CD4-positive, alpha-beta memory T cell (primary cell): ENCODE results near the gene RPRD2. TPM values are rescaled to one million over a fixed set of nuclear protein-coding genes. Genes with fewer than 3 reads are reported as not detected.

Source experiments
- CTCF ChIA-PET: fragments of 350-600 bp; sonication (Branson Sonifier 250); formaldehyde crosslinking; loops from one replicate; lab custom pipeline; 2021; ENCODE audit warnings: inconsistent platforms; ENCODE audit not compliant: partially characterized antibody; lab: Charles Lee
- POLR2A ChIA-PET: fragments of 350-600 bp; sonication (Branson Sonifier 250); formaldehyde crosslinking; loops from one replicate; lab custom pipeline; 2021; ENCODE audit not compliant: partially characterized antibody; lab: Charles Lee
- DNase-seq, 5 donors: peaks; one replicate each; pipeline versions ENCODE4 v3.0.0 to v3.0.0-alpha.2; 2020 to 2022; ENCODE audit warnings: mixed read lengths in 1 of 5
- H3K27ac ChIP-seq: one replicate; pipeline ENCODE4 v1.7.0; 2013; ENCODE audit warnings: low read depth, low read length
- H3K27me3 ChIP-seq: 2 replicates; pipeline ENCODE4 v1.7.0; 2013; ENCODE audit warnings: mild to moderate bottlenecking, low read length, moderate library complexity; ENCODE audit not compliant: insufficient read depth
- H3K36me3 ChIP-seq: 2 replicates; pipeline ENCODE4 v1.7.0; 2013; ENCODE audit warnings: mild to moderate bottlenecking, low read length, moderate library complexity; ENCODE audit not compliant: insufficient read depth
- H3K4me1 ChIP-seq: 2 replicates; pipeline ENCODE4 v1.7.0; 2013; ENCODE audit warnings: mild to moderate bottlenecking, low read length, moderate library complexity; ENCODE audit not compliant: insufficient read depth
- H3K4me3 ChIP-seq, 2 donors: one replicate each; pipeline ENCODE4 v1.7.0; 2013; ENCODE audit warnings: low read length in 2 of 2, mild to moderate bottlenecking in 1 of 2
- H3K9me3 ChIP-seq, 2 donors: one replicate each; pipeline ENCODE4 v1.7.0; 2013; ENCODE audit warnings: low read length in 2 of 2, control low read depth in 1 of 2; ENCODE audit not compliant: control insufficient read depth in 1 of 2
- H3K27ac Mint-ChIP-seq, 7 donors: one replicate each; pipeline ENCODE4 v1.8.0; 2020 to 2021; ENCODE audit warnings: mixed read lengths in 7 of 7, mild to moderate bottlenecking in 6 of 7, inconsistent platforms in 3 of 7, moderate library complexity in 3 of 7
- H3K27me3 Mint-ChIP-seq, 2 donors: one replicate each; pipeline ENCODE4 v1.8.0; 2020 to 2021; ENCODE audit warnings: mixed read lengths in 2 of 2
- H3K36me3 Mint-ChIP-seq, 2 donors: one replicate each; pipeline ENCODE4 v1.8.0; 2020 to 2021; ENCODE audit warnings: mixed read lengths in 2 of 2, inconsistent platforms in 1 of 2, mild to moderate bottlenecking in 1 of 2
- H3K4me1 Mint-ChIP-seq, 4 donors: one replicate each; pipeline ENCODE4 v1.8.0; 2020 to 2021; ENCODE audit warnings: mixed read lengths in 4 of 4, mild to moderate bottlenecking in 1 of 4
- H3K4me3 Mint-ChIP-seq, 8 donors: one replicate each; pipeline ENCODE4 v1.8.0; 2020 to 2021; ENCODE audit warnings: mixed read lengths in 8 of 8, mild to moderate bottlenecking in 7 of 8, moderate library complexity in 6 of 8, inconsistent platforms in 3 of 8
- H3K9me3 Mint-ChIP-seq, 8 donors: one replicate each; pipeline ENCODE4 v1.8.0; 2020 to 2021; ENCODE audit warnings: mixed read lengths in 8 of 8, mild to moderate bottlenecking in 5 of 8, inconsistent platforms in 3 of 8, moderate library complexity in 1 of 8
- intact Hi-C: fragments of 100-400 bp; cut with micrococcal nuclease; formaldehyde crosslinking; loops from one replicate; pipeline ENCODE4 v1.15.1; 2023
- polyA plus RNA-seq, 2 donors: library from polyadenylated mRNA; unstranded; fragments of 300-500 nt; fragmentation: Illumina TruSeq; gene quantifications; one replicate each; pipeline ENCODE4 v1.2.3, GENCODE V29; 2021
- total RNA-seq, 2 experiments: library from RNA; stranded (reverse); gene quantifications; one replicate each; pipeline ENCODE4 v1.2.3, GENCODE V29; 2021

Gene RPRD2
- total and polyA plus RNA-seq, 4 experiments from 2014 or later = 10.1 to 61.0 (median 48.6) TPM

DNA sequence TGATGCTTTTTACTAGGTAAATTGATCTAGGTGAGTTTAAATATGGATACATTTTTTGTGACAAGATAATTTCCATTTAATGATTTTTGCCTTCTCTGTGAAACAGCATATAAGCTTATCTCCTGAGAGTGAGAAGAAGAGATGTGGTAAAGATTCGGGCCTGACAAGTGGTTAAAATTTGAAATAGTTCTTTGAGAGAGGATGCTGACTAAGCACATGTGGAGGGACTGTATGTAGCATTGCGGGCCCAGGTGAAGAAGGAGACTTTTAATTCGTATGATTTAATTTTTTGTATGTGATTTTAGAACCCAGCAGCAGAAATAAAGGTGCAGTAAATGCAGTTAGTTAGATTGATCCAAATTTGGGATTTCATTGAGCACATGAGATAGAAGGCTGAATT, 51.9 kb downstream of the RPRD2 start:
- no peaks in the 10 kb centered on the region for H3K27me3 Mint-ChIP-seq
- H3K36me3 ChIP-seq = peaks cover 7% of the 10 kb centered on the region
- no peaks in the 10 kb centered on the region for H3K9me3 ChIP-seq
- no peak overlapping the region for H3K27ac ChIP-seq
- H3K27me3 ChIP-seq = no peaks in the 10 kb centered on the region
- peaks cover 13% of the 10 kb centered on the region for H3K4me1 ChIP-seq
- no peak for DNase-seq
- H3K36me3 Mint-ChIP-seq = peaks cover 8 to 35% of the 10 kb centered on the region in 2 donors
- no peak overlapping the region for H3K4me3 ChIP-seq
- CTCF ChIA-PET = no interaction called here
- intact Hi-C loops = no loop called here
- H3K27ac Mint-ChIP-seq = peak overlapping the region in 4 of 7 donors; percentile 11 to 88 (median 40)
- POLR2A ChIA-PET = no interaction called here
- peaks cover 21 to 57% (median 39%) of the 10 kb centered on the region in 4 donors for H3K4me1 Mint-ChIP-seq
- no peak overlapping the region for H3K4me3 Mint-ChIP-seq
- peaks cover 0 to 2% (median 0%) of the 10 kb centered on the region in 8 donors for H3K9me3 Mint-ChIP-seq

DNA sequence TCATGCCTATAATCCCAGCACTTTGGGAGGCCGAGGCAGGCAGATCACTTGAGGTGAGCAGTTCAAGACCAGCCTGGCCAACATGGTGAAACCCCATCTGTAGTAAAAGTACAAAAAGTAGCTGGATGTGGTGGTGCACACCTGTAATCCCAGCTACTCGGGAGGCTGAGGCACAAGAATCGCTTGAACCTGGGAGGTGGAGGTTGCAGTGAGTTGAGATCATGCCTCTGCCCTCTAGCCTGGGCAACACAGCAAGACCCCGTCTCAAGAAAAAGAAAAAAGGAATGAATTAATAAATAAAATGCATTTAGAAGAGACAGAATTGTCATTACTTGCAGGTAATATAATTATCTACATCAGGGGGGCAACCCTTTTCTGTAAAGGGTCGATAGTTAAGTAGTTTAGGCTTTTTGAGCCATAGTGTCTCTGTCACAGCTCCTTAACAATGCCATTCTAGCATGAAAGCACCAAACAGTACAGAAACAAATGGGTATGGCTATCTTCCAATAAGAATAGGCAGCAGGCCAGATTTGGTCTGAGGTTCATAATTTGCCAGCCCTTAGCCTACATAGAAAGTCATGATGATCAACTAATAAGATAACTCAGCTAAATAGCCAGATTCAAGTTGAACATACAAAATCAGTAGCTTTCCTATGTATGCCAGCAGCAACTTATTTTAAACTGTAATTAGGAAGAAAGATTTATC, 56.8 kb downstream of the RPRD2 start:
- H3K36me3 Mint-ChIP-seq = peaks cover 11 to 39% of the 10 kb centered on the region in 2 donors
- peak overlapping the region in 1 of 7 donors; percentile 18 for H3K27ac Mint-ChIP-seq
- Histone ChIP-seq H3K27me3 (no peaks in the 10 kb centered on the region), H3K27ac (no peak overlapping the region), H3K9me3 (no peaks in the 10 kb centered on the region), H3K4me3 (no peak overlapping the region), H3K4me1 (peaks cover 2% of the 10 kb centered on the region), H3K36me3 (peaks cover 9% of the 10 kb centered on the region)
- no peak for DNase-seq
- POLR2A ChIA-PET = no interaction called here
- intact Hi-C loops = loop anchor here (5.0 kb wide), 1 partner anchor 58 kb away; the partner anchor contains the start of gene RPRD2
- peaks cover 0 to 2% (median 0%) of the 10 kb centered on the region in 8 donors for H3K9me3 Mint-ChIP-seq
- H3K27me3 Mint-ChIP-seq = no peaks in the 10 kb centered on the region
- no peak overlapping the region for H3K4me3 Mint-ChIP-seq
- H3K4me1 Mint-ChIP-seq = peaks cover 9 to 26% (median 16%) of the 10 kb centered on the region in 4 donors
- CTCF ChIA-PET = no interaction called here

DNA sequence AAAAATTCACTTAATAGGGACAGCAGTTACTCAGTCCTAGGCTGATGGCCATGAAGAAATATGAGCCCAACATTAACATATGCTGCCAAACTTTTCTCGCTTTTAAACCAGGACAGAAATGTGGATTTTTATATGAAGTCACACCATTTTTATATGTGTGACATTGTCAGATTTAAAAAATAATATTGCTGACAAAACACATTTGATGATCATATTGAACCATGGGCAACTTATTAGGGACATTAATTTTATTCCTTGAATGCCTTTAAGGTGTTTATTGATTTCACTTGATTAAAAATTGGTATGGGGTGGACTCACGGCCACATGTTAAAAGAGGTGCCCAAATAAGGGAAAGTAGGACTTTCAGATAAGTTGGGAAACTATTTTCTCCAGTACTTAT, 58.6 kb downstream of the RPRD2 start:
- H3K27me3 ChIP-seq = no peaks in the 10 kb centered on the region
- Mint-ChIP-seq H3K4me3 (no peak overlapping the region), H3K36me3 (peaks cover 14 to 35% of the 10 kb centered on the region in 2 donors), H3K27ac (no peak overlapping the region), H3K4me1 (peaks cover 2 to 9% (median 7%) of the 10 kb centered on the region in 4 donors), H3K9me3 (no peaks in the 10 kb centered on the region), H3K27me3 (no peaks in the 10 kb centered on the region)
- H3K27ac ChIP-seq = no peak overlapping the region
- intact Hi-C loops = loop anchor here (5.0 kb wide), 1 partner anchor 60 kb away; the partner anchor contains the start of gene RPRD2
- ChIA-PET CTCF (no interaction called here), POLR2A (no interaction called here)
- no peaks in the 10 kb centered on the region for H3K4me1 ChIP-seq
- no peaks in the 10 kb centered on the region for H3K9me3 ChIP-seq
- H3K36me3 ChIP-seq = peaks cover 9% of the 10 kb centered on the region
- DNase-seq = no peak
- H3K4me3 ChIP-seq = no peak overlapping the region

DNA sequence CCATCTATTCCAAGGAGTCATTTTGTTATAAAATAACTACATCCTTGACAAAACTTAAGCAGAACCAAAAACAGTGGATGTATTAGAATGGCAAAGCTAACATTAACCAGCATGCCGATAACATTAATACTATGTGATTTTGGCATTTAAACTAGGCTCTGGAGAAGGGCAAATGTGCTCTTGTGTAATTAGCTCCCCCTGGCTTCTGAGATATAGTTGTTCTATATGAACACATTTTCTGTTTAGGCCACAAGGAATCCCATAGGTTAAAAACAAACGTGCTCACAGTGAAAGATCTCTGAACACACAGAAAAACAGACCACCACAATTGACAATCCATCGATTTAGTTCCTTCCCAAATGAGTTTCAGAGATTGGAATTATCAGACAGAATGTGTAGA, 65.9 kb downstream of the RPRD2 start:
- CTCF ChIA-PET = interaction anchor here (0.7 to 2.4 kb wide), 4 partner anchors 12 to 174 kb away, joined by 3 to 8 read pairs (median 4); partner anchors contain the start of gene RPRD2
- Mint-ChIP-seq H3K9me3 (no peaks in the 10 kb centered on the region), H3K27ac (peak overlapping the region in 5 of 7 donors; percentile 4 to 81 (median 75)), H3K36me3 (peaks cover 13 to 16% of the 10 kb centered on the region in 2 donors), H3K27me3 (no peaks in the 10 kb centered on the region), H3K4me1 (peaks cover 6 to 16% (median 11%) of the 10 kb centered on the region in 4 donors), H3K4me3 (no peak overlapping the region)
- Histone ChIP-seq H3K36me3 (no peaks in the 10 kb centered on the region), H3K4me1 (no peaks in the 10 kb centered on the region), H3K4me3 (no peak overlapping the region), H3K27me3 (no peaks in the 10 kb centered on the region), H3K27ac (no peak overlapping the region), H3K9me3 (no peaks in the 10 kb centered on the region)
- DNase-seq = peak in 4 of 5 donors; percentile 10 to 26 (median 12)
- intact Hi-C loops = loop anchor here (1.0 to 2.0 kb wide), 2 partner anchors 66 to 175 kb away; partner anchors contain the start of gene RPRD2
- POLR2A ChIA-PET = no interaction called here

DNA sequence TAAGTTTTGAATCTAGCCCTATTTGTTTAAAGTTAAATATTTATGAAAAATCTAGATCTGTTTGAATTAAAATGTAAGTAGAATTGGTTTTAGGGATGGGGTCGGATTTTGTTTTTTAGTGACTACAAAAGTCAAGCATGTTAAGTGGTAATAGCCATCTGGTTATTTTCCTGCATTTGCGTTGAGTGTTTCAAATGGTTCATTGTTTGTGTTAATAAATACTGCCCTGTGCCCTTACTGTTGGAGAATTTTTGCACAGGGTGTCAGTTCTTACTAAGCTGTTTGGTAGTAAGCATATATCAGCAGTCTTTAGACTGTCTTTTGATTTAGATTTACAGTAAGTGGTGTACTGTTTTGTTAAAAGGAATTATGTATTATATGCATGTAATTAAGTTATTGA, 77.2 kb downstream of the RPRD2 start:
- Mint-ChIP-seq H3K4me1 (peaks cover 1 to 12% (median 7%) of the 10 kb centered on the region in 4 donors), H3K9me3 (no peaks in the 10 kb centered on the region), H3K27ac (no peak overlapping the region), H3K27me3 (no peaks in the 10 kb centered on the region), H3K36me3 (peaks cover 20 to 57% of the 10 kb centered on the region in 2 donors), H3K4me3 (no peak overlapping the region)
- peaks cover 15% of the 10 kb centered on the region for H3K36me3 ChIP-seq
- no peak for DNase-seq
- no peak overlapping the region for H3K4me3 ChIP-seq
- intact Hi-C loops = no loop called here
- no peaks in the 10 kb centered on the region for H3K27me3 ChIP-seq
- H3K4me1 ChIP-seq = no peaks in the 10 kb centered on the region
- POLR2A ChIA-PET = no interaction called here
- CTCF ChIA-PET = interaction anchor here (0.6 to 0.8 kb wide), 3 partner anchors 11 to 77 kb away, joined by 3 read pairs; partner anchors contain the start of gene RPRD2
- no peaks in the 10 kb centered on the region for H3K9me3 ChIP-seq
- H3K27ac ChIP-seq = no peak overlapping the region

DNA sequence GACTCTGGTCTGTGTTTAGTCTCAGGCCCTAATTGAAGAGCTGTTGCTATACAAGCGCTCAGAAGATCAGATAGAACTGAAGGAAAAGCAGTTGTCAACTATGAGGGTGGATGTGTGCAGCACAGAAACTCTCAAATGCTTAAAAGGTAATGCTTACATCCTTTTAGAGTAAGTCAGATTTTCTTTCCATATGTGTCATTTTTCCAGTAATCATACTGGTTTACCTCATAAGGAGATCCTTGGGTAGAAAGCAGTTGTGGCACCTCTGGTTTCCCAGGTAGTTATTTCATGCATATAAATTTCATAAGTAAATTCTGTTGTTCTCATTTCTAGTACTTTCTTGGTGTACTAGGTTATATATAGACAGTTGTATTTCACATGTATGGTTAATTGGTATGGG, 80.3 kb downstream of the RPRD2 start:
- POLR2A ChIA-PET = interaction anchor here (0.6 to 1.9 kb wide), 2 partner anchors 80 to 464 kb away, joined by 3 to 7 read pairs; partner anchors contain the start of gene RPRD2
- H3K4me3 ChIP-seq = no peak overlapping the region
- Mint-ChIP-seq H3K4me1 (peaks cover 0 to 9% (median 4%) of the 10 kb centered on the region in 4 donors), H3K27me3 (no peaks in the 10 kb centered on the region), H3K36me3 (peaks cover 30 to 71% of the 10 kb centered on the region in 2 donors), H3K9me3 (no peaks in the 10 kb centered on the region), H3K4me3 (peak overlapping the region in 1 of 8 donors; percentile 43), H3K27ac (peak overlapping the region in 2 of 7 donors; percentile 15 to 60)
- intact Hi-C loops = no loop called here
- no peaks in the 10 kb centered on the region for H3K27me3 ChIP-seq
- no peaks in the 10 kb centered on the region for H3K4me1 ChIP-seq
- CTCF ChIA-PET = interaction anchor here (0.8 to 1.2 kb wide), 3 partner anchors 31 to 117 kb away, joined by 3 read pairs; no protein-coding TSS in a partner anchor
- no peak overlapping the region for H3K27ac ChIP-seq
- DNase-seq = no peak
- peaks cover 28% of the 10 kb centered on the region for H3K36me3 ChIP-seq
- no peaks in the 10 kb centered on the region for H3K9me3 ChIP-seq

DNA sequence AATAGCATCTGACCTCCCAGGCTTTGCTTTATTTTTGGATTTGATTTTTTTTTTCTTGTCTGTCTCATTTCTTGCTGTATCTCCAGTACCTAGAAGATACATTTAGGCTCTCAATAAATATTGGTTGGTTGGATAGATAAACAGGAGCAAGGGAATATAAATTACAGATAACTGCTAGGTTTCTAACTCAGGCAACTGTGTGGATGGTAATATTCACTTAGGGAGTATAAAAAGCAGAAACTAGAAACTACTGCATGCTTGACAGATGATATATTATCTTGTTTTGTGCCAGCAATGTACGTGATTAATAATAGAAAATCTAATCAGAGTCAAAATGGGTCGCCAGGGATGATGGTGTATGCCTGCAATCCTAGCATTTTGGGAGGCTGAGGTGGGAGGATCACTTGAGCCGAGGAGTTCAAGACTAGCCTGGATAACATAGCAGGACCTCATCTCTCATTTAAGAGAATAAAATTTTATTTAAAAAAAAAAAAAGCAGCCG, 92.2 kb downstream of the RPRD2 start:
- H3K4me3 ChIP-seq = no peak overlapping the region
- POLR2A ChIA-PET = interaction anchor here (0.7 kb wide), 1 partner anchor 409 kb away, joined by 4 read pairs; no protein-coding TSS in a partner anchor
- peak overlapping the region in 5 of 7 donors; percentile 19 to 78 (median 48) for H3K27ac Mint-ChIP-seq
- H3K4me3 Mint-ChIP-seq = no peak overlapping the region
- H3K4me1 Mint-ChIP-seq = peaks cover 0 to 7% (median 4%) of the 10 kb centered on the region in 4 donors
- intact Hi-C loops = no loop called here
- no peaks in the 10 kb centered on the region for H3K9me3 ChIP-seq
- DNase-seq = no peak
- no peak overlapping the region for H3K27ac ChIP-seq
- CTCF ChIA-PET = no interaction called here
- no peaks in the 10 kb centered on the region for H3K4me1 ChIP-seq
- peaks cover 18 to 61% of the 10 kb centered on the region in 2 donors for H3K36me3 Mint-ChIP-seq
- peaks cover 26% of the 10 kb centered on the region for H3K36me3 ChIP-seq
- H3K27me3 Mint-ChIP-seq = no peaks in the 10 kb centered on the region
- H3K9me3 Mint-ChIP-seq = peaks cover 0 to 2% (median 0%) of the 10 kb centered on the region in 8 donors
- H3K27me3 ChIP-seq = no peaks in the 10 kb centered on the region
